Neural cell (in vitro differentiated cells): ENCODE results near the gene DPP10. TPM values are rescaled to one million over a fixed set of nuclear protein-coding genes. Genes with fewer than 3 reads are reported as not detected.

Source experiments
- H2AFZ ChIP-seq: fragments of 200-600, 300-800 bp; sonication (generic), shearing (Covaris generic); 2 replicates; pipeline ENCODE4 v1.6.0; 2014; ENCODE audit warnings: low read depth, mild to moderate bottlenecking, antibody characterized with exemption, low read length, moderate library complexity
- H3F3A ChIP-seq: fragments of 200-600 bp; shearing (Covaris generic); 2 replicates; pipeline ENCODE4 v1.6.1; 2016; ENCODE audit warnings: mild to moderate bottlenecking, moderate library complexity, mixed read lengths, antibody characterized with exemption, low read length; ENCODE audit not compliant: insufficient read depth, poor library complexity, severe bottlenecking
- H3K27ac ChIP-seq: fragments of 200-600, 300-800 bp; sonication (generic), shearing (Covaris generic); 2 replicates; pipeline ENCODE4 v1.5.1; 2014; ENCODE audit warnings: mild to moderate bottlenecking, low read length, moderate library complexity
- H3K27me3 ChIP-seq: fragments of 300-800, 200-600 bp; sonication (generic), shearing (Covaris generic); 2 replicates; pipeline ENCODE4 v1.6.0; 2014; ENCODE audit warnings: mild to moderate bottlenecking, low read depth, low read length, moderate library complexity; ENCODE audit not compliant: insufficient read depth
- H3K36me3 ChIP-seq: fragments of 300-800, 200-600 bp; sonication (generic), shearing (Covaris generic); 2 replicates; pipeline ENCODE4 v1.5.1; 2014; ENCODE audit warnings: mild to moderate bottlenecking, antibody characterized with exemption, low read length, moderate library complexity; ENCODE audit not compliant: insufficient read depth
- H3K4me2 ChIP-seq: fragments of 300-800, 200-600 bp; sonication (generic), shearing (Covaris generic); 2 replicates; pipeline ENCODE4 v1.6.0; 2014; ENCODE audit warnings: mild to moderate bottlenecking, low read length
- H3K4me3 ChIP-seq: fragments of 300-800, 200-600 bp; sonication (generic), shearing (Covaris generic); 2 replicates; pipeline ENCODE4 v1.5.1; 2014; ENCODE audit warnings: mild to moderate bottlenecking, low read length, moderate library complexity
- H3K79me2 ChIP-seq: fragments of 200-600 bp; shearing (Covaris generic); replicated peaks from 2 replicates; pipeline ENCODE4 v1.6.0; 2014; ENCODE audit warnings: mild to moderate bottlenecking, low read length, moderate library complexity; ENCODE audit not compliant: insufficient read depth
- H3K9ac ChIP-seq: fragments of 300-800, 200-600 bp; sonication (generic), shearing (Covaris generic); 2 replicates; pipeline ENCODE4 v1.6.1; 2016; ENCODE audit warnings: mild to moderate bottlenecking, low read length, mixed read lengths
- H3K9me2 ChIP-seq: fragments of 200-600 bp; shearing (Covaris generic); 2 replicates; pipeline ENCODE4 v1.6.1; 2016; ENCODE audit warnings: mild to moderate bottlenecking, low read length, mixed read lengths; ENCODE audit not compliant: insufficient read depth
- H3K9me3 ChIP-seq: fragments of 200-600, 300-800 bp; sonication (generic), shearing (Covaris generic); 2 replicates; pipeline ENCODE4 v1.6.1; 2016; ENCODE audit warnings: mild to moderate bottlenecking, mixed run types, low read length, moderate library complexity, mixed read lengths
- H4K20me1 ChIP-seq: fragments of 200-600 bp; shearing (Covaris generic); 2 replicates; pipeline ENCODE4 v1.6.1; 2016; ENCODE audit warnings: mild to moderate bottlenecking, mixed run types; ENCODE audit not compliant: insufficient read depth
- CTCF ChIP-seq: fragments of 450-650 bp; IDR thresholded peaks from 2 replicates; pipeline ENCODE4 v1.5.1; 2014; ENCODE audit warnings: antibody characterized with exemption, mild to moderate bottlenecking, moderate library complexity; ENCODE audit not compliant: poor library complexity, severe bottlenecking
- EP300 ChIP-seq: fragments of 450-650 bp; conservative IDR thresholded peaks from 2 replicates; pipeline ENCODE4 v1.6.1; 2014; ENCODE audit warnings: antibody characterized with exemption, mild to moderate bottlenecking, moderate library complexity; ENCODE audit not compliant: poor library complexity, severe bottlenecking
- EZH2 ChIP-seq: fragments of 200-600, 300-800 bp; shearing (Covaris generic), sonication (generic); IDR thresholded peaks from 2 replicates; pipeline ENCODE4 v1.6.1; 2014; ENCODE audit warnings: antibody characterized with exemption, low read length, borderline replicate concordance, mild to moderate bottlenecking; ENCODE audit not compliant: insufficient read depth, poor library complexity, severe bottlenecking
- MXI1 ChIP-seq: fragments of 450-650 bp; conservative IDR thresholded peaks from 2 replicates; pipeline ENCODE4 v1.6.1; 2014; ENCODE audit warnings: antibody characterized with exemption, mild to moderate bottlenecking; ENCODE audit not compliant: poor library complexity, severe bottlenecking
- POLR2AphosphoS5 ChIP-seq: IDR thresholded peaks from 2 replicates; pipeline ENCODE4 v1.6.1; 2012
- RAD21 ChIP-seq: fragments of 450-650 bp; conservative IDR thresholded peaks from 2 replicates; pipeline ENCODE4 v1.6.1; 2014; ENCODE audit warnings: antibody characterized with exemption, mild to moderate bottlenecking, moderate library complexity
- REST ChIP-seq: IDR thresholded peaks from 2 replicates; pipeline ENCODE4 v1.6.1; 2012; ENCODE audit warnings: borderline replicate concordance
- SMC3 ChIP-seq: fragments of 450-650 bp; conservative IDR thresholded peaks from 2 replicates; pipeline ENCODE4 v1.6.1; 2014; ENCODE audit warnings: antibody characterized with exemption, mild to moderate bottlenecking, moderate library complexity; ENCODE audit not compliant: poor library complexity
- TAF1 ChIP-seq: IDR thresholded peaks from 2 replicates; pipeline ENCODE4 v1.6.1; 2012; ENCODE audit warnings: low read depth
- polyA plus RNA-seq: library from polyadenylated mRNA; depleted of rRNA; stranded (reverse); fragments of >200 nt; gene quantifications from 2 replicates; pipeline ENCODE4 v1.2.3, GENCODE V29; 2014

DPP10 gene
- polyA plus RNA-seq, 1 donor from 2014 or later: 13.9 TPM

- no peak for TF ChIP-seq REST
Observed at GRCh38 chr2:115542331-115542730, 1099.9 kb downstream of the DPP10 start (continued).

GRCh38 chr2:115543024-115543423 is 1100.6 kb downstream of the DPP10 start:
- Histone ChIP-seq H3K27me3 (no peaks in the 10 kb centered on the region), H3K36me3 (no peaks in the 10 kb centered on the region), H3K9me3 (no peaks in the 10 kb centered on the region), H3K79me2 (no peaks in the 10 kb centered on the region), H3K9me2 (no peaks in the 10 kb centered on the region), H3K4me3 (no peak overlapping the region), H4K20me1 (no peaks in the 10 kb centered on the region), H3K9ac (no peak overlapping the region), H2AFZ (no peak overlapping the region), H3K4me2 (no peak overlapping the region), H3K27ac (no peak overlapping the region), H3F3A (no peaks in the 10 kb centered on the region)
- TF ChIP-seq EZH2: no peak
- TF ChIP-seq TAF1: no peak
- TF ChIP-seq POLR2AphosphoS5: no peak
- TF ChIP-seq REST: no peak

GRCh38 chr2:115543461-115543860 is 1101.0 kb downstream of the DPP10 start:
- Histone ChIP-seq H3K4me2 (no peak overlapping the region), H3K4me3 (no peak overlapping the region), H3K27me3 (no peaks in the 10 kb centered on the region), H3K79me2 (no peaks in the 10 kb centered on the region), H2AFZ (no peak overlapping the region), H3K36me3 (no peaks in the 10 kb centered on the region), H4K20me1 (no peaks in the 10 kb centered on the region), H3F3A (no peaks in the 10 kb centered on the region), H3K9me2 (no peaks in the 10 kb centered on the region), H3K9ac (no peak overlapping the region), H3K9me3 (no peaks in the 10 kb centered on the region), H3K27ac (no peak overlapping the region)
- TF ChIP-seq EP300 (no peak), EZH2 (no peak), REST (no peak), POLR2AphosphoS5 (no peak), MXI1 (no peak), TAF1 (no peak), CTCF (no peak), RAD21 (no peak), SMC3 (no peak)
